ENCODE results near the gene RIT2.
"Not testable (repeated sequence)": the region's sequence is repeated elsewhere in the genome, so short reads cannot be mapped to it uniquely, and the experiment has no call there.

RIT2 gene

DNA sequence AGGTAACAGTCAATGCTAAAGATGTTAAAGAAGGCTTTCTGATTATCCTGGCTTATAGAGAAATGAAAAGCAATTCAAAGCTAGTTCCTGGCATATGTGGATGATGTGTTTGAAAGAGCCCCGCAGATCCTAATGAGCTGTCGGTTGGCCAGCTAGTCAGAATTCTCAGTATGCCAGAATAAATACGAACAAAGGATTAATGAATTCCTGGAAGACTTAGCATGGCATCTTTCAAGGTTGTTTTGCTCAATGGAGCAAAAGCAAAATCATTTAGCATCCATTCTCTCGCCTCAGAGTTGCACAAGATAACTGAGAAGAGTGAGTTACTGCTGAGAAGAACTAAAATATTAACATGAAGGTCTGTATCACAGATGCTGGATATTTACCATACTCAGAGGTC, 307.6 kb downstream of the RIT2 start:
- DNase-seq (ENCODE audit: low read depth), result no peak

DNA sequence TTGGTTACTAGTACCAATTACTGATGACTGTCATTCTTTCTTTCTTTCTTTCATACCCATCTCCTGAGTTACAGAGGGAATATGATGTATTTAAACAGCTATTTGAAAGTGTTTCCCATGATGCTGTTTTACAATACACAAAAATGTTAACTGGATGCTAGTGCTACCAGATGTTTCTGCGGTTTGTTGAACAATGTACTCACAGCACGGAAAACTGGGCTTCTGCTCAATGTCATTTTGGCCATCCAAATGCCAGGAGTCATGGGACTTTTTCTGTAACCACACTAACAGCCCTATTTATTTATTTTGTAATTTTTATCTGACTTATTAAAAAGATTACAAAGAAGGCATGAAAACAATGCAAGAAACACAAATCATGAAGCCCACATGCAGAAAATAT, 313.8 kb downstream of the RIT2 start:
- H3K4me3 ChIP-seq (replicated peaks; ENCODE audit: low read depth, low read length), result no peak overlapping the region
- peak; percentile 62 for DNase-seq (ENCODE audit: low read depth)
- TF ChIP-seq, protein P1, sequence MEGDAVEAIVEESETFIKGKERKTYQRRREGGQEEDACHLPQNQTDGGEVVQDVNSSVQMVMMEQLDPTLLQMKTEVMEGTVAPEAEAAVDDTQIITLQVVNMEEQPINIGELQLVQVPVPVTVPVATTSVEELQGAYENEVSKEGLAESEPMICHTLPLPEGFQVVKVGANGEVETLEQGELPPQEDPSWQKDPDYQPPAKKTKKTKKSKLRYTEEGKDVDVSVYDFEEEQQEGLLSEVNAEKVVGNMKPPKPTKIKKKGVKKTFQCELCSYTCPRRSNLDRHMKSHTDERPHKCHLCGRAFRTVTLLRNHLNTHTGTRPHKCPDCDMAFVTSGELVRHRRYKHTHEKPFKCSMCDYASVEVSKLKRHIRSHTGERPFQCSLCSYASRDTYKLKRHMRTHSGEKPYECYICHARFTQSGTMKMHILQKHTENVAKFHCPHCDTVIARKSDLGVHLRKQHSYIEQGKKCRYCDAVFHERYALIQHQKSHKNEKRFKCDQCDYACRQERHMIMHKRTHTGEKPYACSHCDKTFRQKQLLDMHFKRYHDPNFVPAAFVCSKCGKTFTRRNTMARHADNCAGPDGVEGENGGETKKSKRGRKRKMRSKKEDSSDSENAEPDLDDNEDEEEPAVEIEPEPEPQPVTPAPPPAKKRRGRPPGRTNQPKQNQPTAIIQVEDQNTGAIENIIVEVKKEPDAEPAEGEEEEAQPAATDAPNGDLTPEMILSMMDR (IDR thresholded peaks at IDR 0.05; ENCODE audit: low read length, missing control alignments), result no peak

More for the DNA sequence above, 307.6 kb downstream of the RIT2 start:
- no peak overlapping the region for H3K4me3 ChIP-seq (replicated peaks; ENCODE audit: low read depth, low read length)
- TF ChIP-seq, protein P1 (IDR thresholded peaks at IDR 0.05; ENCODE audit: low read length, missing control alignments), result no peak

DNA sequence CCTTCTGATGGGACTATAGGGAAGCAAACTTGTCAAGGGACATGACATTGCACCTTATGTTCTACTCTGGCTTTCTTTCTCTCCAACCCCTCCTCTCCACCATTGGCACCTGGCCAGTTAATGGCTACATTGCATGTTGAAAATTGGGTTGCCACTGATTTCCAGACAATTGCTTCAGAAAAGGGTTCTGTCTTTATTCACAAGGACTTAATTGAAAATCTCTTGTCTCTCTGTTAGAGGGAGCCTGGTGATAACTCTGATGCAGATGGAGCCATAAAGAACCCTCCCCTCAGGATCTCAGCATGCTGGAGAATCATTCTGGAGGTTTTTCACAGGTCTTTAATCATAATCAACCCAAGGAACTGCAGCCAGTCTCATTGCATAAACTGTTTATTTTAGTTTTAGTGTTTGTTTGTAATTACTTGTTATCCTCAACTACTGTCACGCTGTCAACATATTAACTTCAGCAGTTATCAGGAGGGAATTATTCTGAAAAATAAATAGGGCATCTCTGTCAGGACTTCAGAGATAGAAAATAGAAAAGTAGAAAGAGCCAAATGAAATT, 316.8 kb downstream of the RIT2 start:
- H3K4me3 ChIP-seq (replicated peaks; ENCODE audit: low read depth, low read length), result no peak overlapping the region
- TF ChIP-seq, protein P1 (IDR thresholded peaks at IDR 0.05; ENCODE audit: low read length, missing control alignments), result no peak
- no peak for DNase-seq (ENCODE audit: low read depth)

DNA sequence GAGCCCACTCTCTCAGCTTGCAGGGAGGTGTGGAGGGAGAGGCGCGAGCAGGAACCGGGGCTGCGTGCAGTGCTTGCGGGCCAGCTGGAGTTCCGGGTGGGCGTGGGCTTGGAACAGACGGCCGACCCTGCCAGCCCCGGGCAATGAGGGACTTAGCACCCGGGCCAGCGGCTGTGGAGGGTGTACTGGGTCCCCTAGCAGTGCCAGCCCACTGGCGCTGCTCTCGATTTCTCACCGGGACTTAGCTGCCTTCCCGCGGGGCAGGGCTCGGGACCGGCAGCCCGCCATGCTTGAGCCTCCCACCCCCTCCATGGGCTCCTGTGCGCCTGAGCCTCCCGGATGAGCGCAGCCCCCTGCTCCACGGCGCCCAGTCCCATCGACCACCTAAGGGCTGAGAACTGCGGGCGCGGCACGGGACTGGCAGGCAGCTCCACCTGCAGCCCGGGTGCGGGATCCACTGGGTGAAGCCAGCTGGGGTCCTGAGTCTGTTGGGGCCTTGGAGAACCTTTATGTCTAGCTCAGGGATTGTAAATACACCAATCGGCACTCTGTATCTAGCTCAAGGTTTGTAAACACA, 320.2 kb downstream of the RIT2 start:
- not testable (repeated sequence) for DNase-seq (ENCODE audit: low read depth); H3K4me3 ChIP-seq (replicated peaks; ENCODE audit: low read depth, low read length)

DNA sequence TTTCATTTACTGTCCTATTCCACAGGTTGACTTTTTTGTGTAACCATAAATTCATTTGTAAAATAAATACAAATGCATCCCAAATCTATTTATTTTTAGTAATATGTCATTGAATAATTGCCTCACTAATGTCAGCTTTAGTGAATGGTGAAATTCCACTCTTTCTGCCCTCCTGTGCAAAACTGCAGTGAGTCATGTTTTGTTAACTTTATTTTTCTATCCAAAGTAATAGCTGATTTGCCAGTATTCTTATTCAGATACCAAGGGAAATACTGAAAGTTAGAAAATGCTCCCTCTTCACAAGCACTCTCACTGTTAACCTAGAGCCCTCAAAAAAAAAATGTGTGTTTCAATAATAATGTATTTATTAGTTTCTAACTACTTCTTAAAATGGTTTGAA, 322.8 kb downstream of the RIT2 start:
- DNase-seq (ENCODE audit: low read depth), result peak; percentile 13
- TF ChIP-seq, protein P1 (IDR thresholded peaks at IDR 0.05; ENCODE audit: low read length, missing control alignments), result no peak
- H3K4me3 ChIP-seq (replicated peaks; ENCODE audit: low read depth, low read length), result no peak overlapping the region

DNA sequence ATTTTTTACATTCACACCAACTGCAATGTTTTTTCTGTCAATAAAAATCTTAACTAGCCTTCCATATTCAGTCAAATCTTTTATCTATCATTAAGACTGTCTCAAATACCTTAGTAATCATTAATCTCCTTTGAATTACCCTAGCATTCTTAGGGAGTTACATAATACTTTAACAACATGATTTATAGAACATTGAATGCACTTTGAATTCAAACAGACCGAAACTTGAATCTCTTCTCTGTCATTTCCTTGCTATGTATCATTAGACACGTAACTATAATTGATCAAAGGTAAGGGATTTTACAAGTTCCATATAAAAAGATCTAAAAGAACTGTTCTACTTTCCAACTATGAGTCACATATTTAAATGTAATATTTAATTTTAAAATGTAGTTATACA, 330.9 kb downstream of the RIT2 start:
- DNase-seq (ENCODE audit: low read depth), result no peak
- no peak overlapping the region for H3K4me3 ChIP-seq (replicated peaks; ENCODE audit: low read depth, low read length)
- TF ChIP-seq, protein P1 (IDR thresholded peaks at IDR 0.05; ENCODE audit: low read length, missing control alignments), result no peak

DNA sequence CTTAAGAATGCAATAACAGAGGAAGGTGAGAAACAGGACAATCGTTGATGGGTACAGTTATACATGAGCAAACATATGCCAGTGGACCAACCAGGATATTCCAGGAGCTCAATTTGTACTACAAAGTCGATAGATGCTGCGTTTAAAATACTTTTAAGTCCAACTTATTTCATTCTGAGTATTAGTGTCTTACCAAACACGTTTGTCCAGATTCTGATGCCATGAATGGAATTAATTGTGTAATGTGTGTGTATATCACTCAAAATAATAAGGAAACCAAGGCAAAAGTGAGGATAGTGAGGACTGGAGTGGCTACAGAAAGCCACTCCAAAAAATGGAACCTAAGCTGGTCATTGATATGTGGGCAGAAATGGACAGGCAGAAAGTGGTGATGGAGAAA, 332.6 kb downstream of the RIT2 start:
- no peak for DNase-seq (ENCODE audit: low read depth)
- TF ChIP-seq, protein P1 (IDR thresholded peaks at IDR 0.05; ENCODE audit: low read length, missing control alignments), result no peak
- no peak overlapping the region for H3K4me3 ChIP-seq (replicated peaks; ENCODE audit: low read depth, low read length)

Measured in fibroblast of pulmonary artery (primary cell).